Neural cell (in vitro differentiated cells): Measurements from ENCODE around the gene HDAC7. TPM values are rescaled to one million over a fixed set of nuclear protein-coding genes. Genes with fewer than 3 reads are reported as not detected.

ENCODE experiments used
- H2AFZ ChIP-seq: fragments of 200-600, 300-800 bp; sonication (generic), shearing (Covaris generic); 2 replicates; pipeline ENCODE4 v1.6.0; 2014; ENCODE audit warnings: low read depth, mild to moderate bottlenecking, antibody characterized with exemption, low read length, moderate library complexity
- H3F3A ChIP-seq: fragments of 200-600 bp; shearing (Covaris generic); 2 replicates; pipeline ENCODE4 v1.6.1; 2016; ENCODE audit warnings: mild to moderate bottlenecking, moderate library complexity, mixed read lengths, antibody characterized with exemption, low read length; ENCODE audit not compliant: insufficient read depth, poor library complexity, severe bottlenecking
- H3K27ac ChIP-seq: fragments of 200-600, 300-800 bp; sonication (generic), shearing (Covaris generic); 2 replicates; pipeline ENCODE4 v1.5.1; 2014; ENCODE audit warnings: mild to moderate bottlenecking, low read length, moderate library complexity
- H3K27me3 ChIP-seq: fragments of 300-800, 200-600 bp; sonication (generic), shearing (Covaris generic); 2 replicates; pipeline ENCODE4 v1.6.0; 2014; ENCODE audit warnings: mild to moderate bottlenecking, low read depth, low read length, moderate library complexity; ENCODE audit not compliant: insufficient read depth
- H3K36me3 ChIP-seq: fragments of 300-800, 200-600 bp; sonication (generic), shearing (Covaris generic); 2 replicates; pipeline ENCODE4 v1.5.1; 2014; ENCODE audit warnings: mild to moderate bottlenecking, antibody characterized with exemption, low read length, moderate library complexity; ENCODE audit not compliant: insufficient read depth
- H3K4me2 ChIP-seq: fragments of 300-800, 200-600 bp; sonication (generic), shearing (Covaris generic); 2 replicates; pipeline ENCODE4 v1.6.0; 2014; ENCODE audit warnings: mild to moderate bottlenecking, low read length
- H3K4me3 ChIP-seq: fragments of 300-800, 200-600 bp; sonication (generic), shearing (Covaris generic); 2 replicates; pipeline ENCODE4 v1.5.1; 2014; ENCODE audit warnings: mild to moderate bottlenecking, low read length, moderate library complexity
- H3K79me2 ChIP-seq: fragments of 200-600 bp; shearing (Covaris generic); replicated peaks from 2 replicates; pipeline ENCODE4 v1.6.0; 2014; ENCODE audit warnings: mild to moderate bottlenecking, low read length, moderate library complexity; ENCODE audit not compliant: insufficient read depth
- H3K9ac ChIP-seq: fragments of 300-800, 200-600 bp; sonication (generic), shearing (Covaris generic); 2 replicates; pipeline ENCODE4 v1.6.1; 2016; ENCODE audit warnings: mild to moderate bottlenecking, low read length, mixed read lengths
- H3K9me2 ChIP-seq: fragments of 200-600 bp; shearing (Covaris generic); 2 replicates; pipeline ENCODE4 v1.6.1; 2016; ENCODE audit warnings: mild to moderate bottlenecking, low read length, mixed read lengths; ENCODE audit not compliant: insufficient read depth
- H3K9me3 ChIP-seq: fragments of 200-600, 300-800 bp; sonication (generic), shearing (Covaris generic); 2 replicates; pipeline ENCODE4 v1.6.1; 2016; ENCODE audit warnings: mild to moderate bottlenecking, mixed run types, low read length, moderate library complexity, mixed read lengths
- H4K20me1 ChIP-seq: fragments of 200-600 bp; shearing (Covaris generic); 2 replicates; pipeline ENCODE4 v1.6.1; 2016; ENCODE audit warnings: mild to moderate bottlenecking, mixed run types; ENCODE audit not compliant: insufficient read depth
- EP300 ChIP-seq: fragments of 450-650 bp; conservative IDR thresholded peaks from 2 replicates; pipeline ENCODE4 v1.6.1; 2014; ENCODE audit warnings: antibody characterized with exemption, mild to moderate bottlenecking, moderate library complexity; ENCODE audit not compliant: poor library complexity, severe bottlenecking
- EZH2 ChIP-seq: fragments of 200-600, 300-800 bp; shearing (Covaris generic), sonication (generic); IDR thresholded peaks from 2 replicates; pipeline ENCODE4 v1.6.1; 2014; ENCODE audit warnings: antibody characterized with exemption, low read length, borderline replicate concordance, mild to moderate bottlenecking; ENCODE audit not compliant: insufficient read depth, poor library complexity, severe bottlenecking
- MXI1 ChIP-seq: fragments of 450-650 bp; conservative IDR thresholded peaks from 2 replicates; pipeline ENCODE4 v1.6.1; 2014; ENCODE audit warnings: antibody characterized with exemption, mild to moderate bottlenecking; ENCODE audit not compliant: poor library complexity, severe bottlenecking
- RAD21 ChIP-seq: fragments of 450-650 bp; conservative IDR thresholded peaks from 2 replicates; pipeline ENCODE4 v1.6.1; 2014; ENCODE audit warnings: antibody characterized with exemption, mild to moderate bottlenecking, moderate library complexity
- SMC3 ChIP-seq: fragments of 450-650 bp; conservative IDR thresholded peaks from 2 replicates; pipeline ENCODE4 v1.6.1; 2014; ENCODE audit warnings: antibody characterized with exemption, mild to moderate bottlenecking, moderate library complexity; ENCODE audit not compliant: poor library complexity
- TAF1 ChIP-seq: IDR thresholded peaks from 2 replicates; pipeline ENCODE4 v1.6.1; 2012; ENCODE audit warnings: low read depth
- polyA plus RNA-seq: library from polyadenylated mRNA; depleted of rRNA; stranded (reverse); fragments of >200 nt; gene quantifications from 2 replicates; pipeline ENCODE4 v1.2.3, GENCODE V29; 2014
- TF ChIP-seq, protein P1 (sequence below): IDR thresholded peaks from 2 replicates; pipeline ENCODE4 v1.6.1; 2012; ENCODE audit warnings: borderline replicate concordance
- TF ChIP-seq, protein P2 (sequence below): fragments of 450-650 bp; IDR thresholded peaks from 2 replicates; pipeline ENCODE4 v1.5.1; 2014; ENCODE audit warnings: antibody characterized with exemption, mild to moderate bottlenecking, moderate library complexity; ENCODE audit not compliant: poor library complexity, severe bottlenecking

Gene HDAC7
- polyA plus RNA-seq, 1 donor from 2014 or later = 30.2 TPM

DNA sequence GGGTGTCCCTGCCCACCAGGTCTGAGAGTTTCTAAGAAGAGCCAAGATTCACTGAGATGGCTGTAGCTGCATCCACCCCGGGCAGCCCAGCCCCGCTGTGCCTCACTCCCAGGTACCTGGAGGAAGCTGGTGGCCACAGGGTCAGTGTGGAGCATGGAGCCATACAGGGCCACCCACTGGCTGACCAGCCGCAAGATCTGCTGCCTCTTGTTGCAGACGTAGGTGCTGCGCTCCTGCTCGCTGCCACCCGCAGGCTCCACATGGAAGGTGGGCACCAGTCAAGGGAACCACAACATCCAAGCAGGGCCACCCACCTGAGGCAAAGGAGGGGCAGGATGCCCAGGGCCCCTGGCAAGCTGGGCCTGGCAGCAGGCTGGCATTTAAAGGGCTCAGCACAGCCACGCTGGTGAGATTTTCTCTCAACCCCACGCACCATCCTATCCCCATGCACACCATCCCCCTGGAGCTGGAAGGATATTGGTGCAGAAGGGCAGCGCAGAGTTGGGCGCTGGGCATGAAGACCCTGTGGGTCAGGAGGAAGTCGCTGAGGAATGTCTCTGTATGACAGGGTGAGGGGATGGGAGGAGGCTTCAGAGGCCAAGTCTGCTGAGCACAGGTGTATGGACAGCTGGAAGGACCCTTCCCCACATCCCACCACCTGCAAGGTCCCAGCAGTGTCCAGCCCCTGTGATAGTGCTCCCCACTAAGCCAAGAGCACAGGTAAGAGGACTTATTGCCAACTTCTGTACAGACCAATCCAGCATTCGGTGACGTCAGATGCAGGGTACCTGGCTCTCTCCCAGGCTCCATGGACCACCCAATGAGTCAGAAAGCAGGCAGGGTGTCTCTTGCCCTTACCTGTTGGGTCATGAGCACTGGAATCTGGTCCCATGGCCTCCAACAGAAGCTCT is 71.9 kb downstream of the HDAC7 start:
- no peak overlapping the region for H3K27ac ChIP-seq
- H2AFZ ChIP-seq = no peak overlapping the region
- no peaks in the 10 kb centered on the region for H3K9me3 ChIP-seq
- no peaks in the 10 kb centered on the region for H3F3A ChIP-seq
- H3K9ac ChIP-seq = no peak overlapping the region
- no peaks in the 10 kb centered on the region for H3K36me3 ChIP-seq
- TF ChIP-seq SMC3 = no peak
- no peaks in the 10 kb centered on the region for H3K9me2 ChIP-seq
- no peaks in the 10 kb centered on the region for H4K20me1 ChIP-seq
- H3K4me2 ChIP-seq = no peak overlapping the region
- no peaks in the 10 kb centered on the region for H3K27me3 ChIP-seq
- no peaks in the 10 kb centered on the region for H3K79me2 ChIP-seq
- no peak overlapping the region for H3K4me3 ChIP-seq

DNA sequence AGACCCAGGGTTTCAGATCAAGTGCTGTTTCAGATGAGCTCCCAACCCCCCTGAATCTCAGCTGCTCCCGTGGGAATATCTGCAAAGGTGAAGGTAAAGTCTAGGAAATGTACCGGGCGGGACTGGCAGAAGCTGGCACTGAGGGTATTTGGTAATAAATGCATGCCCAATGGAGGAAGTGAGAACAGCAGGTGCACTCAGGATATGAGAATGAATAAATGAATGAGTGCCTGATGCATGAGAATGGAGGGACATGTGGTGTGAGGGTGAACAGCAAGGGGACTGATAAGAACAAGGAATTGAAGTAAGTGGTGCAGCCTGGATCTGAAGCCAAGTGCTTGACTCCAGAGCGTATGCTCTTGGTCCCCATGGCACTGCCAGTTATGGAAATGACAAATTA is 72.6 kb downstream of the HDAC7 start:
- Histone ChIP-seq H2AFZ (no peak overlapping the region), H3K9me3 (no peaks in the 10 kb centered on the region), H3K27me3 (no peaks in the 10 kb centered on the region), H3K9me2 (no peaks in the 10 kb centered on the region), H3F3A (no peaks in the 10 kb centered on the region), H3K27ac (no peak overlapping the region), H3K9ac (no peak overlapping the region), H3K79me2 (no peaks in the 10 kb centered on the region), H3K36me3 (no peaks in the 10 kb centered on the region), H3K4me3 (no peak overlapping the region), H4K20me1 (no peaks in the 10 kb centered on the region), H3K4me2 (no peak overlapping the region)
- TF ChIP-seq EP300 = no peak
- no peak for TF ChIP-seq TAF1
- TF ChIP-seq EZH2 = no peak
- no peak for TF ChIP-seq MXI1
- no peak for TF ChIP-seq SMC3
- TF ChIP-seq, protein P1, sequence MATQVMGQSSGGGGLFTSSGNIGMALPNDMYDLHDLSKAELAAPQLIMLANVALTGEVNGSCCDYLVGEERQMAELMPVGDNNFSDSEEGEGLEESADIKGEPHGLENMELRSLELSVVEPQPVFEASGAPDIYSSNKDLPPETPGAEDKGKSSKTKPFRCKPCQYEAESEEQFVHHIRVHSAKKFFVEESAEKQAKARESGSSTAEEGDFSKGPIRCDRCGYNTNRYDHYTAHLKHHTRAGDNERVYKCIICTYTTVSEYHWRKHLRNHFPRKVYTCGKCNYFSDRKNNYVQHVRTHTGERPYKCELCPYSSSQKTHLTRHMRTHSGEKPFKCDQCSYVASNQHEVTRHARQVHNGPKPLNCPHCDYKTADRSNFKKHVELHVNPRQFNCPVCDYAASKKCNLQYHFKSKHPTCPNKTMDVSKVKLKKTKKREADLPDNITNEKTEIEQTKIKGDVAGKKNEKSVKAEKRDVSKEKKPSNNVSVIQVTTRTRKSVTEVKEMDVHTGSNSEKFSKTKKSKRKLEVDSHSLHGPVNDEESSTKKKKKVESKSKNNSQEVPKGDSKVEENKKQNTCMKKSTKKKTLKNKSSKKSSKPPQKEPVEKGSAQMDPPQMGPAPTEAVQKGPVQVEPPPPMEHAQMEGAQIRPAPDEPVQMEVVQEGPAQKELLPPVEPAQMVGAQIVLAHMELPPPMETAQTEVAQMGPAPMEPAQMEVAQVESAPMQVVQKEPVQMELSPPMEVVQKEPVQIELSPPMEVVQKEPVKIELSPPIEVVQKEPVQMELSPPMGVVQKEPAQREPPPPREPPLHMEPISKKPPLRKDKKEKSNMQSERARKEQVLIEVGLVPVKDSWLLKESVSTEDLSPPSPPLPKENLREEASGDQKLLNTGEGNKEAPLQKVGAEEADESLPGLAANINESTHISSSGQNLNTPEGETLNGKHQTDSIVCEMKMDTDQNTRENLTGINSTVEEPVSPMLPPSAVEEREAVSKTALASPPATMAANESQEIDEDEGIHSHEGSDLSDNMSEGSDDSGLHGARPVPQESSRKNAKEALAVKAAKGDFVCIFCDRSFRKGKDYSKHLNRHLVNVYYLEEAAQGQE = no peak
- TF ChIP-seq, protein P2, sequence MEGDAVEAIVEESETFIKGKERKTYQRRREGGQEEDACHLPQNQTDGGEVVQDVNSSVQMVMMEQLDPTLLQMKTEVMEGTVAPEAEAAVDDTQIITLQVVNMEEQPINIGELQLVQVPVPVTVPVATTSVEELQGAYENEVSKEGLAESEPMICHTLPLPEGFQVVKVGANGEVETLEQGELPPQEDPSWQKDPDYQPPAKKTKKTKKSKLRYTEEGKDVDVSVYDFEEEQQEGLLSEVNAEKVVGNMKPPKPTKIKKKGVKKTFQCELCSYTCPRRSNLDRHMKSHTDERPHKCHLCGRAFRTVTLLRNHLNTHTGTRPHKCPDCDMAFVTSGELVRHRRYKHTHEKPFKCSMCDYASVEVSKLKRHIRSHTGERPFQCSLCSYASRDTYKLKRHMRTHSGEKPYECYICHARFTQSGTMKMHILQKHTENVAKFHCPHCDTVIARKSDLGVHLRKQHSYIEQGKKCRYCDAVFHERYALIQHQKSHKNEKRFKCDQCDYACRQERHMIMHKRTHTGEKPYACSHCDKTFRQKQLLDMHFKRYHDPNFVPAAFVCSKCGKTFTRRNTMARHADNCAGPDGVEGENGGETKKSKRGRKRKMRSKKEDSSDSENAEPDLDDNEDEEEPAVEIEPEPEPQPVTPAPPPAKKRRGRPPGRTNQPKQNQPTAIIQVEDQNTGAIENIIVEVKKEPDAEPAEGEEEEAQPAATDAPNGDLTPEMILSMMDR = no peak

- Histone ChIP-seq H3K4me2 (no peak overlapping the region), H3K79me2 (no peaks in the 10 kb centered on the region), H3K4me3 (no peak overlapping the region), H3K27ac (no peak overlapping the region), H3K9me3 (no peaks in the 10 kb centered on the region), H3K27me3 (no peaks in the 10 kb centered on the region), H2AFZ (no peak overlapping the region), H3K9ac (no peak overlapping the region), H3F3A (no peaks in the 10 kb centered on the region), H4K20me1 (no peaks in the 10 kb centered on the region), H3K9me2 (no peaks in the 10 kb centered on the region), H3K36me3 (no peaks in the 10 kb centered on the region)
- TF ChIP-seq TAF1 = no peak
- TF ChIP-seq SMC3 = no peak
- TF ChIP-seq, protein P1 = no peak
- no peak for TF ChIP-seq RAD21
- no peak for TF ChIP-seq MXI1
Observed at GRCh38 chr12:47746523-47746922, 73.2 kb downstream of the HDAC7 start.
